Measurements from ENCODE around the gene CLEC2D.

- TF ChIP-seq CTCF (IDR thresholded peaks at IDR 0.05; ENCODE audit: low read depth, low read length, poor library complexity, severe bottlenecking) (no peak), EZH2phosphoT487 (IDR thresholded peaks at IDR 0.05; ENCODE audit: borderline replicate concordance, low read length) (no peak)
Measured at GRCh38 chr12:9725213-9725870, 55.8 kb downstream of the CLEC2D start.

Measured in DOHH2 (cell line).